Measurements from ENCODE around the gene CCM2.

The CCM2 gene

DNA sequence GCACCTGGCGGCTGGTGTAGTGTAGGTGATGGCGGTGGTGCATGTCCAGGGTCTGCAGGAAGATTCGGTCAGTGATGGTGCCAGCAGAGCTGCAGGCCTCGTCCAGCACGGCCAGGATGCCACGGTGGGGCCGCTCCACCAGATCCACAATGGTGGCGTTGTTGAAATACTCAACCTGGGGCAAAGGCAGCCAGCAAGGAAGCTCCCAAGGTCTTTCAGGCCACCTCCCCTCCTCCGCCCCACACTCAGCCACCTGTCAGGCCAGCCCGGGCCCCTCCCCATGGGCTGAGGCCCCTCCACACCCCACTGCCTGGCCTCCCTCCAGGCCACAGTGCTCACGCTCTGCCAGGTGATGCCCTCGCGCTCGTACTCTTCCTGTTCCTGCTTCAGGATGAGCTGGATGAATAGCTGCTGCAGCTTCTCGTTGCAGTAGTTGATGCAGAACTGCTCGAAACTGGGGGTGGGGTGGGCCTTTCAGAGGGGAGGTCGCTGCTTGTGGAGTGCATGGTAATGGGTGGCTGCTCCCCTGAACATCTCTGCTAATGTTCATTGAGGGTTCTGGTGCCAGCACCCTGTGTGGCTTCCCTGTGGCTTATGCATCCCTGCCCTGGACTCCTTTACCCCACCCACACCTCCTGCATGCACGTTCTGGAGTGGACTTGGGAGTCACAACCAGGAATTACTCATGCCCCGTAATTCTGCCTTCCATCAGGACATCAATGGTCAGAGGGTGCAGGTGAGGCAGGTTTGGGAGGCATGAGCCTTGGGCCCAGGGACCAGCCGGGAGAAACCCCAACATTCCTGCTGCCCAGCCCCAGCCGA, 30.1 kb upstream of the CCM2 start:
- DNase-seq, result no peak

DNA sequence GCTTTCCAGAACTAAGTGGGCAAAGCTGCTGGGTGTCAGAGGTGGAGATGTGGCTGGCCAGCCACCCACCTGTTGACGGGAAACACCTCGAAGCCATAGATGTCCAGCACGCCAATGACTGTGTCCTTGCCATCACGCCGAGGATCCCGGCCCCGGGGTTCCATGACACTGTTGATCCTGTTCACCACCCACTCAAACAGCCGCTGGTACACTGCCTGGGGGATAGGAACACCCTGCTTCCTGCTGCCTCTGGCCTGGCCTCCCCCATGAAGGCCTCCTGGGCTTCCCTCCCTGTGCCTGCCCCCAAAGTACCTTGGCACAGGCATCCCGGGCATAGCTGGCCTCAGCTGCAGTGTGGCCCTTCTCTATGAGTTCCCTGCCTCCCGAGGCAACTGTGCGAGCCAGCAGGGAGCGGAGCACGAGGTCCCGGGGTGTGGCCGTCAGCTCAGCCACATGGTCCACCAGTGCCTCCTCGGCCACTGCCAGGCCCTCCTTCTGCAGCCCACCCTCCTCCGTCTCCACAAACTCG, 29.4 kb upstream of the CCM2 start:
- DNase-seq, result no peak

DNA sequence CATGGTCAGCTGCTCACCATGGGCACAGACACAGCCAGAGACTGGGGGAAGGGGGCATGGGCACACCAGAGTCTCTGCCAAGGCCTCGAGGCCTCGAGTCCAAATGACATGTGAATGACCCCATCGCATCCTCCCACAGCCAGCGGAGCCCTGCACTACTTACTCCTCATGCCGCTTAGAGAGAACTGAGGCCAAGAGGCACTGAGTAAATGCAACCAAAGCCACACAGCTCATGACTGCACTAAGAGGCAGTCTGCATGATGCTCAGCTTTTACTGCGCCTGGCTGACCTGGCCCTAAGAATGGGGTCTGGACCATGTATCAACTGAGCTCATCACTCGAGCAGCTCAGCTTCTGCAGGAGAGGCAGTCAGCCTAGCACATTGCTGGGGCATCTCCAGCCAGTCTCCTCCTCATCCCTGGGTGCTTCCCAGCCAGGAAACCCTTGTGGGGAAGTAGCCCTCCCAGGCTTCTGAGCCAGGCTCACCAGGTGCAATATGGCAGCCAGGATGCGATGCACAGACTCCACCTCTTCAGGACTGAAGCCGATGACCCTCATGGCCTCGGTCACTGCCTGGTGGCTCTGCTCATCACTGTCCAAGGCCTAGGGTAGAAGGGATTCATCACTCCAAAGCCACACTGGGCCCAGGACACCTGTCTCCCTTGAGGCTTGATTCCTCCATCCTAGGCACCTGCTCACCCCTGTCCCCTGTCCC, 28.7 kb upstream of the CCM2 start:
- no peak for DNase-seq

DNA sequence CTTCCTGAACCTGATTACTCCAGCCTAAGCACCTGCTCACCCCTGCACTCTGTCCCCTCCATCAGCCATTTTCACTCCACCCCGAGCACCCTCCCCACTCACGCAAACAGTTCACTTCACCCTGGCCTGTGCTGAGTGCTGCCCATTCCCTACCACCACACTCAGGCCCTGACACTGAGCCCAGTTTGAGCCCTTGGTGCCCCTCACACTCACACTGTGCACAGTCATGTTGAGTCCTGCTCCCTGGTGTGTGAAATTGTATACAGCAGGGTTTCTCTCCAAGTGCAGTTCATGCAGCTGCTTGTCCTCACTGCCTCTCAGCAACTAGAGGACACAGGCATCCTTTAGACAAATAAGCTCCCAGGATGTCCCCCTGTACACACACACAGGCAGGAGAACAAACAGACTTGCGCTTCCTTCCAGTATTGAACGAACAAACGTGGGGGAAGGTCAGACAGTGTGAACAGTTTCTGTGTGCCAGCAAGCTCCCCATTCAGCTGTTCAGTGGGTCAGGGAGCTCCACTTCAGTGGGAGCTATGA, 28.0 kb upstream of the CCM2 start:
- DNase-seq, result no peak

DNA sequence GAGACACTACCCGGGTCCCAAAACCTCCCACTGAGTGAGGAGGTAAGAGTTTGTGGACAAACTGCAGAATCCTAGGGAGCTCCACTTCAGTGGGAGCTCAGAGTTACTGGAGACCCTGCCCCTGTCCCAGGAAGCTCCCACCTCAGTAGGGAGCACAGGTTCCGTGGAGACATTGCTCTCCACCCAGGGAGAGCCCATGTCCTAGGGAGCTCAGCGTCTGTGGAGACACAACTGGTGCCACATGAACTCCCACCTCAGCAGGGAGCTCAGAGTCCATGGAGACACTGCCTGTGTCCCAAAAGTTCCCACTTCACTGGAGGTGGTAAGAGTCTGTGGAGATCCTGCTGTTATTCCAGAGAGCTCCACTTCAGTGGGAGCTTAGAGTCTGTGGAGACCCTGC, 27.4 kb upstream of the CCM2 start:
- no peak for DNase-seq

DNA sequence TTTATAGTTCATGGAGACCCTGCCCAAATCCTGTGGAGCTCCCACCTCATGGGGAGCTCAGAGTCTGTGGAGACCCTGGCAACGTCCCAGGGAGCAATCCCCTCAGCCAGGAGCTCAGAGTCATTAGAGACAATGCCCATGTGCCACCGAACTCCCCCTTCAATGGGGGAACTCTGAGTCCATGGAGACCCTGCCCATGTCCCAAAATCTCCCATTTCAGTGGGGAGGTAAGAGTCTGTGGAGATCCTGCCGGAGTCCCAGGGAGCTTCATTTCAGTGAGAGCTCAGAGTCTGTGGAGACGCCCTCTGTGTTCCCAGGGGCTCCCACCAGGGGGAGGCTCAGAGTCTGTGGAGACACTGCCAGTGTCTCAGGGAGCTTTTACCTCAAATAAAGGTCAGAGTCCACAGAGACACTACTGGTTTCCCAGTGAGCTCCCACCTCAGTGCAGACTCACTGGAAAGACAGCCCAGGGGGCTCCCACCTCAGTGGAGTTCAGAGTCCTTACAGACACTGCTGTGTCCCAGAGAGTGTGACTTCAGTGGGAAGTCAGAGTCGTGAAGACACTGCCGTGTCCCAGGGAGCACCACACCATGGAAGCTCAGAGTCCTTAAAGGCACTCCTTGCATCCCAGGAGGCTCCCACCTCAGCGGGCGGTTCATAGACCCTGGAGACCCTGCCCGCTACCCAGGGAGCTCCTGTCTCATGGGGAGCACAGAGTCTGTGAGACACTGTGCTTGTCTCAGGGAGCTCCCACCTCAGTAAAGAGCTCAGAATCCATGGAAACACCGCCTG, 26.2 kb upstream of the CCM2 start:
- no peak for DNase-seq

DNA sequence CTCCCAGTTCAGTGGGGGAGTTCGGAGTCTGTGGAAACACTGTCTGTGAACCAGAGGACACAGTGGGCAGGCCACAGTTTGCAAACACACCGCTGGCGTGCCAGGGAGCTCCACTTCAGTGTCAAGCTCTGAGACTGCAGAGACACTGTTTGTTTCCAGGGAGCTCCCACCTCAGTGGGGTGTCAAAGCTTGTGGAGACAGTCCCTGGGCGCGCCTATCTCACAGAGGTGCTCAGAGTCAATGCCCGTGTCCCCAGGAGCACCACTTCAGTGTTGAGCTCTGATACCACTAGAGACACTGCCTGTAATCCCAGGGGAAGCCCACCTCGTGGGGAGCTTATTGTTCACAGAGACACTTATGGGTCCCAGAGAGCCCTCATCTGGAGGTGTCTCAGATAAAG, 25.5 kb upstream of the CCM2 start:
- no peak for DNase-seq

DNA sequence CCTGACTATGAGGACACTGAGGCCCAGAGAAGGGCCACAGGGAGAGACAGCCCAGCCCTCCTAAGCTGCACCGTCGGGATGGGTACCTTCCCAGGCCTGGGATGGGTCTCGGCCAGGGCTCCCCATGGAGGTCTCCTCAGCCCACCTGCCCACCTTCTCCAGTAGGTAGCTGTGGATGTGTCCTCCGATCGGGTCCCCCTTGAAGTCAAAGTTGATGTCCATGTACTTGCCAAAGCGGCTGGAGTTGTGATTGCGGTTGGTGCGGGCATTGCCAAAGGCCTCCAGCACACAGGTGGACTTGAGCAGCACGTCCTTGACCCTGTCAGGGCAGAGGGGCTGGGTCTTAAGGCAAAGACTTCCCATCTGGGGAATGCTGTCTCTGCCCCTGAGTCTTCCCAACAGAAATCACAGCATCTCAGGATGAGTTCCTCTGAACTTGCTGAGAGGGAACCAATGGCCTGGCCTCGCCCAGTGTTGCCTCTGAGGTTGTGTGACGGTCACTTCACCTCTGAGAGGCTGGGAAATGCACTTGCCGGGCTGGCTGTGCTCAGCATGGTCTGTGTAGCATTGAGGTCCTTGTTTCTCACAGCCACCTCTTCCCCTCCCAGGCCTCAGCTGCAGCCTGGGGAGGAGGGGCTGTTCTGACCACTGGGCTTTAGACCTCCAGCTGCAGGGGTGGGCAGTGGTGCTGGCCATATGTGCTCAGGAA, 24.5 kb upstream of the CCM2 start:
- no peak for DNase-seq

DNA sequence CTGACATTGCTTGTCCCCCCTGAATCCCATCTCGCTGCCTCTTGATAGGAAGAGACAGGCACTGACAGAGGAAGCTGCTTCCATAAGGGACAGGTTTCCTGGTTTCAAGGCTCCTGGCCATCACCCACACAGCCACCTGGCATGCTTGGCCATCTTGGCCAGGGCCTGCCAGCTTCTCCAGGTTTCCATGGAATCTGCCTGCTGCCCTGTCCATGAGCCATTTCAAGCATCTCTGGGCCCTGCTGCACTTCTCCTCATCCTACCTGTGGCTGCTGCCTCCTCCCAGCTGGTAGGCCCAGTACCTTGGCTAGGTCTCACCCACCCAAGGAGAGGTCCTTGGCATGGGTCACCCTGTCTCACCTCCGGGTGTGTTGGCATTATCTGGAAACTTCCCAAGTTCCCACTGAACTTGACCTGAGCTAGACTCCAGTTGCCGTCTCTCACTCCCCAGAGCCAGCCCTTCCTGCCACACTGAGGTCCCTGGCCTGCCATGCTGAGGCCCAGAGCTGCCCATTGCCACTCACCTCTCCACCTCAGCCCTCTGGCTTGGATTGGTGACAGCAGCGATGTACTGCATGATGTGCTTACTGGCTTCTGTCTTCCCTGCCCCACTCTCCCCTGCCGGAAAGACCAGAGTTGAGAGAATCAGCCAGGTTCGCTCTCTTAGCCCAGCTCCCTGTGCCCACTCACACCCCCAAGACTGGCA, 23.8 kb upstream of the CCM2 start:
- DNase-seq, result no peak

DNA sequence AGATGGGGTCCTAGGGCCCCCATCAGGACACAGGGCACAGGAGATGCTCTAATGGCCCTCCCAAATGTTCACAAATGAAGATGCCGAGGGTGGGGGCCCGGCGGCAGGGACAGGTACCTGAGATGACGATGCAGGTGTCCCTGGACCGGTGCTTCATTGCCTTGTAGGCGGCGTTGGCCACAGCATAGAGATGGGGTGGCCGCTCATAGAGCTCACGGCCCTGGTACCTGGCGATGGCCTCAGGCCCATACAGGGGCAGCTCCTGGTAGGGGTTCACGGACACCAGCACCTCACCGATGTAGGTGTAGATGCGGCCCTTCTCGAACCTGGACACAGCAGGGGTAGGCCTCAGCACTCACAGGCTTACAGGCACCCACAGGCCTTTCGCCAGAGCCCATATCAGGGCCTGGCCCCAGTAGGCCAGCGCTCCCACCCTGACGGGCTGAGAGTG, 23.2 kb upstream of the CCM2 start:
- no peak for DNase-seq

DNA sequence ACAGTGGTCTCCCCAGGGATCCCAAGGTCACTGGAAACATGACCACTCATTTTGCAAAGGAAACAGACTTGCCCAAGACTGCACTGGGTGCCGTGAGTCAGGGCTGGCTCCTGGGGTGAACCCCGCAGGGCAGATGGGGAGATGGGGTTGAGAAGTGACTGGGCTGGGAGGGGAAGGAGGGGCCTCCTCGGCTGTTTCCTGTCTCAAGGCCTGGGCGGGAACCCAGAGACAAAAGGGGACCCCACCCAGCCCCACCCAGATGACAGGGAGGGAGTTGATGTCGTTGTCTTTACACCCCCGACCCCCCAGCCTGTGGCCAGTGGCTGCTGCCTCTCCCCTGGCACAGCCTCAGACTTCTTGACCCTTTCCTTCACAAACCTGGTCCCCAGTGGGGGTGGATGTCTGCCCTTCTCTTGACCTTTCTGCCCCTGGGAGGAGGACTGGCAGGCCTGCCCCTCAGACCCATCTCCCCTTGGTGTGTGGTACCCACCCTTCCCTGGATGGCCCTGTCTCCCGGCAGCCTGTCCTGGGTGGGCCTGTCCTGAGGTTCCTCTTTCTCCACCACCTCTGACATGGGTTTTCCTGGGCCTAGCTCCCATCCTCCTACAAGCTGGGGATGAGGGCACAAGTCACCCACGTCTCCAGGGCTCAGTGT, 22.6 kb upstream of the CCM2 start:
- no peak for DNase-seq

DNA sequence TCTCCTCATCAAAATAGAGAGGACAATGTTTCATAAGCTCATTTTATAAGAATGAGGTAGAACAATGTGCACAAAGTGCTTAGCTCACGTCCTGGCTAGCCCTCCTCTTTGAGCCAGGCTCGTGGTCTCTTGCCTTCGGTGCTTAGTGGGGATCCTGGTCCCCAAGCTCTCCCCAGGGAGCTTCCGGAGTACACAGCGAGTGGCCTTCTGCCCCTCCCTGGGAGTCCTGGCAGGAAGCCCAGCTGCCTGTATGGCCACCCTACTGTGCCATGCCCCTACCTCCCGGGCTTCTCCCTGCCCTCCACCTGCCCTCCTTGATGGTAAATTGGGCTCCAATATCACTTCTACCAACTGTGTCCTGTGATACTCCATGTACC, 22.1 kb upstream of the CCM2 start:
- DNase-seq, result no peak

DNA sequence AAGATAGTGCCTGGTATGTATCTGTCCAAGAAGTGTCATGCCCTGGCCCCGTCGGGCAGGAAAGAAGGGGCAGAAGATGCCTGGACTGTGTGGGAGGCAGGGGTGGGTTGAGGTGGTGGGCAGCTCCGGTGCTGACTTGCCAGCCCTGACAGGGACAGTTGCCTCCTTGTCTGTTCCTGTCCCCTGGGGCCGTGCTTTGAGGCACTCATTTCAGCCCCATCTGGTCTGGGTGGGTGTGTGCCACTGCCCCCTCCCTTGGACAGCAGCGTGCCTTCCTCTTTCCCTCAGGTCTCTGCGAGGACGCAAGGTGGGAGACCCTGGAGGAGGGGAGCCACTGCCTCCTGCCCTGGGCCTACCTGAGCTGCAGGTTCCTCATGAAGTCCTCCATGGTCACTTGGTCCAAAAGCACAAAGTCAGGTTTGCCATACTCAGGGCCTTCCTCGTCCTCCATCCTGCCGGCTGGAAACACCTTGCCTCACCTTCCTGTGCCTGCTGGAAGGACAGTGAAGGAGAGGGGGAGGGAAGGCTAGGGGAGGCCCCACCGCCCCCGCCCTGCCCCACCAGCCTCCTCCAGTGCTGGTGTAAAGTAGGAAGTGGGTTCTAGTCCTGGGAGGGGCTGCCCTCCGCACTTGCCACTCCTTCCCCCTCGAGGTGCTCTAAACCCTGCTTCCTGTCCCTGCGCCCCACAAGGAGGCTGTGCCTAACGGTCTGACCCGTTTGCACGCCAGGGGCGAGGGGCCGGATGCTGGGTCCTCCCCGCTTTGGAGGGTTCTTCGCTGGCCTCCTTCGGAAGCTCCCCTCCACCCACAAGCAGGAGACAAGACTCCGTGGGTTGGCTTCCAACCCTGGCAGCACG, 21.3 kb upstream of the CCM2 start, which contains the start of gene MYO1G:
MYO1G (minus strand) TSS at position 505 of the 856 bp plus-strand sequence; CDS start at position 451, 54 bp downstream.
- DNase-seq, result no peak

DNA sequence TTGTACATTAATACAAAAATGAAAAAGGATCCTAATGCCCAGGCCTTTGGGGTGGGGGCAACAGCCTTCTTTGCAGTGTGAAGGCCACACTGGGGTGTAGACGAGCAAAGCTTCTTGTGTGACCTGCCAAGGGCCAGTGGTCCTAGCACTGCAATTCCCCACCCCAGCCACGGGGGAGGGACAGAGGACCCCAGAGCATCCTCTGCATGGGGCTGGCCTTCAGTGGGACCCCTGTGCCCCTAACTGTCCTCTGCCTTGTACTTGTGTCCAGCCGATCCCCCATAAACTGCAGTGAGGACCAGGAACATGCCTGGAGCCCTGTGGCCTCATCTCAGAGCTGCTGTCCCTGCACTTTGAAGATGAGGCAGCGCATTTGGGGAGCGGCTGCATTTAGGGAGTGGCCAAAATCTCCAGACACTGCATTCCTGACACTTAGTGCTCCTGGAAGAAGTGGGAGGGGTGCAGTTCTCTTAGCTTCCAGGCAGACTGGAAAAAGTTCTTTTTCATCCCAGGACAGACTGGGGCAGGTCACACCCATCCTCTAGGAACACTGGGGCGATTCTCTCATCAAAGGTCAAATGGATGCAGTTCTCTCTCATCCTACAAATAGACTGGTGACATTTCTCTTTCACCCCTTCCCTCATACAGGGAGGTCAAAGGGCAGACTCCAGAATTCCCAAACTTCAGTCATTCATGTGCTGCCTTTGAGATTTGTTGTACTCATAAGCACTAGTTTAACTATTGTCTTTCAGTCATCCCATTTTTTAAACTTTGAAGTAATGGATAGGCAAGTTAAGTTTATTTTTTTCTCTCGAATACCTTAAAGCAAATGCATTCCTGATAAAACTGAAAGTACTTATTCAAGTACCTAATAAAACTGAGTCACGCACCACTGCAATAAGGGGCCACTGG, 20.3 kb upstream of the CCM2 start:
- DNase-seq, result no peak

DNA sequence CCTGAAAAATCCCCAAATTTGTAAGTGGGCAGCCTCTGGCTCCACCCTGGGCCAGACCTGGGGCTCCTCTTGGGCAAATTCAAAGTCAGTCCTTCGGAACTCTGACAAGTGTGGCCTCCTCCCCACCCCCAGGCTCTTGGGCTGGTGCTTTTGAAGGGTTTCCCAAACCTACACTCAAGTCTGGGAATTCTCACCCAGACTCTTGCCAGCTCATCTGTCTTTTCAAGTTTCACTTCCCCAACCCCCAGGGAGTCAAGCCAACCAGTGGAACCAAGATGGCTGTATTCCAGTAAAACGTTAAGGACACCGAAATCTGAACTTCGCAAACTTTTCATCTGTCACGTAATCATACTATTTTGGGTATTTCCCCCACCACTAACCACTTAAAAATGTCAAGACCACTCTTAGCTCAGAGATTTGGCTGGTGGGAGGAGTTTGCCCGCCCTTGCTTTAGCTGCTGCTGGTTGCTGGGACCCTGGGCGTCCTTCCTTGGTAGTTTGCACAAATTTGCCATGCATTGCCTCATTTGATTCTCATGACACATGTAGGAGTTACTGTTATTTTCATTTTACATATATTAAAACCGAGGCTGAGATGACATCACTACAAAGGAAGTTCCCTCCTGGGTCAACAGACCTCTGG, 19.5 kb upstream of the CCM2 start:
- DNase-seq, result no peak

DNA sequence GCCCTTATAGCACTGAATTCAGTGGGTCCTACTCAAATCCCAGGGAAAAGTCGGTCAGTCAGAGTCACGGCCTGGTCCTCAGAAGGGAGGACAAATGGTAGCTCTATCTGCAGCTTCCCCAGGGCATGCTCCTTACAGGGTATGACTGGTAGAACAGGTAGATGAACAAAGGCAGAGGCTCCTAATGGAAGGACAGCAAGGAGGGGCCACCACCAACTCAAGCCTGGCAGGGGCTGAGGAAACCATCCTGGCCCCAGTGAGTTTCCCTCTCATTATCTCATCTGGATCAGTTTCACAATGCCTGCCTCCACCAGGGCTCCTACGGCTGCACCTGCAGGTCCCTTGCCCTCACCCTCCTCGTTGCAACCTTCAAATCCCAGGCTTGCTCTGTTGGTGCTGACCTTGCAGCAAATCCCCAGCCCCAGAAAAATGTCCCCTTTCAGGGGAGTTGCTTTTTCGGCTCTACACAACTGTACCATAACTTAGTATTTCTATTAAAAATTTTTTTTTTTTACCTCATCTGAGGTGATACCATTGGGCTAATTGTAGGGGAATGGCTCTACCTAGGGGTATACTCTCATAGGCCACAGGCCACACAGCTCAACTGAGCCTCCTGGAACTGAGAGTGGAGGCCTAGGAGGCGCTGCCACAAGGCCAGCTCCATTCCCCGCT, 18.8 kb upstream of the CCM2 start:
- no peak for DNase-seq

DNA sequence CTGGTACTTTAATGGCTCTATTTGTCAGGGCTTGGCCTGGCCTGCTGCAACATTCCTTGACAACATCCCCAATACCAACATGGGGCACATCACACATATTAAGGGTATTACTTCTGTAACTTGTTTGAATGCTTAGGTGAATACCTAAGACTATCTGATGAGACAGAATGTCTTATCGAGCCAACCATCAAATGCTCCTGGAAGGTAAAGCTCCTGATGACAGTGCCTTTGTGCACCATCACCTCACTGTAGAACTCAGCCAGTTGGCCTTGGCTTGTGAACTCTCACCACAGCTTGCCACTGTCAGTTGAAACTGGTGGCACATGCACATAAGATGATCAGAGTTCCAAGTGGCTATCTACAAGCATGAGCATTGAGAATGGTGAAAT, 17.5 kb upstream of the CCM2 start:
- no peak for DNase-seq

DNA sequence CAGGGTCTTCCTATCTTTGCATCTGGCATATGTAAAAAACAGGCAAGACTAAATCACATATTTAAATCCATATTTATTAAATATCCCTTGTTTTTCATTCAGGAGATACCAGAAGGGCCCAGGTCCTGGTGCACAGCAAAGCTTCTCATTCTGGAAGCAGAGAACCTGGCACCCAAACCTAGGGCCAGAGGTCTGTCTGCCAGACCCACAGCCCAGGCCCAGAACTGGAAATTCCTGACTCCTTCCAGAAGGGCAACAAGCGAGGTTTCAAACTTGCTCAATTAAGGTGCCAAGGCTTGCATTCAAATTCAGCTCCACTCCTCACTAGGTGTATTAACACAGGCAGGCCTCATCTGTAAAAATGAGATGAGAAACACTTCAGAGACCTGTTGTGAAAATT, 17.0 kb upstream of the CCM2 start:
- DNase-seq, result no peak
